Right ventricle myocardium superior (tissue), 1 donor: ENCODE measurements around the gene FAM20C. TPM values are rescaled to one million over a fixed set of nuclear protein-coding genes. Genes with fewer than 3 reads are reported as not detected.
A peak's percentile ranks its signal among the peaks of the same experiment; 100 is the strongest.
"Not testable (repeated sequence)": the region's sequence is repeated elsewhere in the genome, so short reads cannot be mapped to it uniquely, and the experiment has no call there.

Source experiments
- ATAC-seq: fragments of 200-7000 bp; cut with Tn5 transposase; one replicate; pipeline ENCODE4 v1.9.1; 2020; ENCODE audit warnings: mild to moderate bottlenecking; ENCODE audit not compliant: poor library complexity
- DNase-seq: peaks from one replicate; pipeline ENCODE4 v3.0.0-alpha.2; 2020
- intact Hi-C: fragments of 100-400 bp; cut with DNase I; formaldehyde crosslinking; loops from one replicate; pipeline ENCODE4 v1.11.2; 2022
- total RNA-seq: library from RNA; stranded (reverse); fragmentation: NEBNext Ultra II Directional; extraction: Animal tissue kit (Norgen Biotek cat#: 25700); gene quantifications from one replicate; pipeline ENCODE4 v1.2.1, GENCODE V29; 2021
- donor health status: DM: no; HTN: yes; CAD: no; lungs with severe emphysema.

Gene FAM20C
- total RNA-seq, 1 donor from 2014 or later = 23.4 TPM

GRCh38 chr7:230274-230673 is 37.9 kb downstream of the FAM20C start:
- no peak for ATAC-seq
- no peak for DNase-seq
- intact Hi-C loops = no loop called here

DNA sequence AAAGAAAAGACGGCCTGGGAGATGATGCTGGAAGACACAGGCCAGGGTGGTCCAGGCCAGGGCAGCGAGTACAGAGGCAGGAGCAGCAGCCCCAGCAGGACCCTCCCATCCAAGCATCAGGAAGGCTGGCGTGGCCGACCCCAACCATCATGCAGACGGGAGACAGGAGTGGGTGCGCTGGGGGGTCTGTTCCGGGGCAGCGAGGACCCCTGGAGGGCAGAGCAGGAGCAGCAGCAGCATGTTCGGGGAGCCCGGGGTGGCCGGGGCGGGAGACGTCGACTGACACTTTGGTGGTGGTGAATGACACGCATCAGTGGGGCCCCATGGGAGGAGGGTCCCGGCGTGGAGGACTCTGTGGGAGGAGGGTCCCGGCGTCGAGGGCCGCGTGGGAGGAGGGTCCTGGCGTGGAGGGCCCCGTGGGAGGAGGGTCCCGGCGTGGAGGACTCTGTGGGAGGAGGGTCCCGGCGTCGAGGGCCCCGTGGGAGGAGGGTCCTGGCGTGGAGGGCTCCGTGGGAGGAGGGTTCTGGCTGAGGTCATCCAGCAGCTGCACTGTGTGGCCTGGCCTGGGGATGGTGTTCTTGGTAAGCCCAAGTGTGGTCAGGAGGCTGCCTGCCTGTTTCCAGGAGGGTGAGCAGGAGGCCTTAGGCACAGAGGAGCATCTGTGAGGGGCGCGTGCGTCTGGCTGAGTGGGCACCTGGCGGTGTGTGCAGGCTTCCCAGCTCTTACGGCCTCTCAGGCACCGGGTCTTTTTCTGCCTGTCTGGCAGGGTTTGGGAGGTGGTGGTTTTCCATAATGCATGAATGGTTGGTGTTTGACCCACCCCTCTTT is 38.9 kb downstream of the FAM20C start:
- ATAC-seq (no peak), DNase-seq (no peak)
- intact Hi-C loops = no loop called here

DNA sequence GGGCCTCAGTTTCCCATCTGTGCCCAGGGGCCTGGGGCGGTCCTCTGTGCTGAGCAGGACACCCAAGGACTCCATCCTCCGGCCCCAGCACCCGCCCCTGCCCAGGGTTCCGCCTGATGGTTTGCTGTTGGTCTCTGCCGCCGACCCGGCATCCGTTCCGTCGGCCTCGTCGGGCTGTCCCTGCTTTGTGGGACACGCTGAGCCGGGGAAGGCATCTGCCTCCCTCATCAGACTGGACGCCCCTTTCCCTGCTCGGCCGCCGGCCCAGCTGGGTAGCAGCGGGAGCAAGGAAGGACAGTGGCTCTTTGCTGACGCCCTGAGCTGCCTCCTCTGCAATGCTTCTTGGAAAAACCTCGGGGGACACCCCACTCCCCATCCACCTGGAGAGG is 39.5 kb downstream of the FAM20C start:
- intact Hi-C loops = no loop called here

GRCh38 chr7:232410-233248 is 40.3 kb downstream of the FAM20C start:
- intact Hi-C loops = no loop called here
- ATAC-seq (no peak), DNase-seq (no peak)

More for the DNA sequence above, 39.5 kb downstream of the FAM20C start:
- ATAC-seq = no peak
- DNase-seq = no peak

GRCh38 chr7:233249-234035 is 41.1 kb downstream of the FAM20C start:
- peak; percentile 71 for DNase-seq
- ATAC-seq = peak; percentile 8
- intact Hi-C loops = no loop called here

DNA sequence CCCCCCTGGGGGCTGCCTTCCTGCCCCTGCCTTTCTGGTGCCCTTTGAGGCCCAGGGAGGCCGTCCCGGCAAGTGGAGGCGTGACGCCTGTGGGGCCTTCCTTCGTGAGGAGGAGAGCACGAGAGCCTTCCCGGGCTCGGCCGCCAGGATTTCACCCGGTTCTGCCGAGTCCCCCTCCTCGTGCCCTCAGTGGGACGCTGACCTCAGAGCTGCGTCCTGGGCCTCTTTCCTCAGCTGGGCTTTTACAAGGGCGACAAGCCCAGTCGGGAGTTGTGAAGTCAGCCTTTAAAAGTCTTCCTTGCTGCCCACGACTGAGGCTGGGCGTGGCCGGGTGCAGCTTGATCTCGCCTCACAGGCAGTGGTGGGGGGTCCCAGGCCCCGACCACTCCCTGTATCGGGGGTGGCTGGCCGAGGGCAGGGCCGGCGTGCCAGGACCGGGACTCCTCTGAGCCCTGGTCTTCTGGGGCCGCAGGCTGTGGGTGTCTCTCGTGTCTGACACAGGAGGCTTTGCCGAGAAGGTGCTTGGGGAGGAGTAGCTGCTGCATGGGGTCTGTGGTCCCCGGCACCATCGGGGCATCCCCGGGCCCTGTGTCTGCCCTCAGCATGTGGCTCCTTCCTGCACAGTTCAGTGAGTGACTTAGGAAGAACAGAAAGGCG is 41.8 kb downstream of the FAM20C start:
- ATAC-seq (peak; percentile 38), DNase-seq (peak; percentile 82)
- intact Hi-C loops = no loop called here

- intact Hi-C loops = no loop called here
- DNase-seq = peak; percentile 81
- peak; percentile 84 for ATAC-seq
Observed at GRCh38 chr7:234708-235553, 42.6 kb downstream of the FAM20C start.

DNA sequence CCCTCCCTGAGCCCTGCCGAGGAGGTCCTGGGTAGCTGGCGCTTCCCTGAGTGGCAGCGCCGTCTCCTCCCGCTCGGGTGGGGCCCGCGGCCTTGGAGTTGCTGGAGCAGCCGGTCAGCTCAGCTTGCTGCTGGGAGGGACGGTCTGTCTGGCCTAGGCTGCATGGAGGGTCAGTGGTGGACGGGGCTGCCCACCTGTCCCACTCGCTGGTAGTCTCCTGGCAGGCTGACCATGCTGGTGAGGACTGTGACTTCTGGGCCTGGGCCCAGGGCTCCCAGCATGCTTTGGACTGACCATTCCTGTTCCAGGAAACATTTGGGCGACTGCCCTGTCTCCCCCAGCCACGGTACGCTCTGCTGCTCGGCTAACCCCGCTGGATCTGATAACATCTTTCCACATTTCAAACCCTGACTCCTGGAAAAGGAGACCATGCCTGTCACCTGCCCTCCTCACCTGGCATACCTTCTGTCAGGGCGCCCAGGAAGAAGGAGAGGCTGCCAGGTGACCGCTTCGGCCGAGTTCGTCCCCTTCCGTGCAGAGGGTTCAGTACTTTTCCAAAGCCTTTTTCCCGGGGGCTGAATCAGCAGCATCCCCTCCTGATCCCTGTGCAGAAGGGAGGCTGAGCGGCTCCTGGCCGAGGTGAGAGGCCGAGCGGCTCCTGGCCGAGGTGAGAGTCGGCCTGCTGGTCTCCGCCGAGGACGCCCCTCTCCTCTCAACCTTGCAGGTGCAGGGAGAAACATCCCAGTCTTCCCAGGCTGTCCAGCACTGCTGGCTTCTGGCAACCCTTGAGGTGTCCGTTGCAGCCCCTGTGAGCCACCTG is 43.4 kb downstream of the FAM20C start:
- DNase-seq (peak; percentile 72), ATAC-seq (peak; percentile 49)
- intact Hi-C loops = no loop called here

- DNase-seq (no peak), ATAC-seq (no peak)
- intact Hi-C loops = no loop called here
Observed at GRCh38 chr7:236967-237366, 44.6 kb downstream of the FAM20C start.

- DNase-seq = no peak
- no peak for ATAC-seq
- intact Hi-C loops = no loop called here
Observed at GRCh38 chr7:237385-237784, 45.0 kb downstream of the FAM20C start.

- intact Hi-C loops = no loop called here
- ATAC-seq (no peak), DNase-seq (no peak)
Observed at GRCh38 chr7:240146-240676, 47.8 kb downstream of the FAM20C start.

DNA sequence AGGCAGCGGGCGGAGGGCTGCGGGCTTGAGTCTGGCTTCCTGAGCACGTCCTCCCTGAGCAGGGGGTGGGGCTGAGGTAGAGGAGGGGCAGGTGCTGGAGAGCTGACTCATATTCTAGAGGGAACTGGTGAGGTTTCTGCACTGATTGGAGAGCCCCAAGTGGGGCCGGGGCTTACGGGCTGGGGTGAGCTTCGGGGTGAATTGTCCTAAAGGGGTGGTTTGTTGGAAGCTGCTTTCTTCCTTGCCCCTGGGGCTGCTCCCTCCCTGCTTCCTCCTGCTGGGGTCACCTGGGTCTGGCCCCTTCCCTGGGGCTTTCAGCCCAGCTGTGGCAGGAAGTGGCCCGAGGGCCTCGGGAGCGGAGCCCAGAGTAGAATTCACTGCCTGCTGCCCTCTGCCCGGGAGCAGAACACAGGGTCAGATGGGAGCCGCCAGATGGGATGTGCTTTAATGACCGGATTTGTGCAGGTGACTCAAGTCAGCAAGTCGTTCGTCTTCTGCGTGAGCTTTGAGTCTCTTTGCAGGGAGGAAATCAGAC is 48.6 kb downstream of the FAM20C start:
- intact Hi-C loops = no loop called here
- DNase-seq (no peak), ATAC-seq (peak; percentile 8)

DNA sequence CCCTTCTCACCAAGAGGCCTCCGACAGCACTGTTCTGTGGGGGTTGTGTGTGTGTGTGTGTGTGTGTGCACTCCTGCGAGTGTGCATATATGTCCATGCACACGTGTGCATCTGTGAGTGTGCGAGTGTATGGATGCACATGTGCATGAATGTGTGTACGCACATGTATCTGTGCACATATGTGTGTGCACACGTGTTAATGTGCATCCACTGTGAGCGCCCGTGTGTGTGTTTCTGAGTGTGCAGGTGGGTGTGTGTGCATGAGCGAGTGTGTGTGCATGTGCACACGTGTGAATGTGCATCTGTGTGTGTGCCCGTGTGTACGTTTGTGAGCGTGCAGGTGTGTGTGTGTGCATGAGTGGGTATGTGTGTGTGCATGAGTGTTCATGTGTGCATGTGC is 49.1 kb downstream of the FAM20C start:
- intact Hi-C loops = no loop called here
- no peak for DNase-seq
- ATAC-seq = no peak

GRCh38 chr7:242826-243579 is 50.6 kb downstream of the FAM20C start:
- ATAC-seq, intact Hi-C loops, DNase-seq: not testable (repeated sequence)

DNA sequence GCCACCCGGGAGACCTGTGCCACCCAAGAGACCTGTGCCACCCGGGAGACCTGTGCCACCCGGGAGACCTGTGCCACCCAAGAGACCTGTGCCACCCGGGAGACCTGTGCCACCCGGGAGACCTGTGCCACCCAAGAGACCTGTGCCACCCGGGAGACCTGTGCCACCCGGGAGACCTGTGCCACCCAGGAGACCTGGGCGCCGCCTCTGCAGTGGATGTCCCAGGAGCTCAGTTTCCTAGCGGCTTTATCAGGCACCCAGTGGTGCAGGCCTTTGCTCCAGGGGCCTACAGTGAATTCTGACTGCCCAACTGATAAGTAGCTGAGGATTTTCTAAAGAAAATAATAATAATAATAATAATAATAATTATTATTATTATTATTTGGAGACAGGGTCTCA is 51.2 kb downstream of the FAM20C start:
- DNase-seq, intact Hi-C loops, ATAC-seq: not testable (repeated sequence)

DNA sequence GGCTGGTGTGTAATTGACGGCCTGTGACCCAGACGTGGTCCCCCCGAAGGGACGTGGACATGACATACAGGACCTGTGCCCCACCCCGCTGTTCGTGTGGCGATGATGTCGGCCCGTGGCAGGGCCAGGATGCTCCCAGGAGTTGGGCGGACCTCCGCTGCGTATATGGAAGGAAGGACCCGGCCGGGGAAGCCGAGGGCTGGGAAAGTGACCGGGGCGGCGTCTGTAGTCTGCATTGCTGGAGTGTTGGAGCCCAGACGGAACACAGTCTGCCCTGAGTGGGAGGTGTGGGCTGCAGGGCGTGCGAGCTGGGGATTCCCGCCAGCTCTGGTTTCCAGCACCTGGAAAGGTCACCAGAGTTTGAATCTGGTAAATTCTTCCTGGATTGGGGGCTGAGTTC is 52.6 kb downstream of the FAM20C start:
- ATAC-seq = no peak
- intact Hi-C loops = no loop called here

More for the DNA sequence above, 52.6 kb downstream of the FAM20C start:
- no peak for DNase-seq
